GM12878 (cell line): ENCODE data around the gene ABTB1. TPM values are rescaled to one million over a fixed set of nuclear protein-coding genes. Genes with fewer than 3 reads are reported as not detected.

Source experiments
- BACH1 ChIP-seq: fragments of 450-650 bp; IDR thresholded peaks from 2 replicates; pipeline ENCODE4 v1.6.1; 2017; ENCODE audit warnings: mild to moderate bottlenecking, borderline replicate concordance
- CBFB ChIP-seq: IDR thresholded peaks from 2 replicates; pipeline ENCODE4 v1.6.1; 2016; ENCODE audit warnings: antibody characterized with exemption, low read depth
- CREB1 ChIP-seq: IDR thresholded peaks from 2 replicates; pipeline ENCODE4 v1.6.1; 2012; ENCODE audit warnings: low read depth, mild to moderate bottlenecking, inconsistent platforms
- CREM ChIP-seq: IDR thresholded peaks from 2 replicates; pipeline ENCODE4 v1.6.1; 2014; ENCODE audit warnings: antibody characterized with exemption, low read depth
- DPF2 ChIP-seq: fragments of 450-650 bp; IDR thresholded peaks from 2 replicates; pipeline ENCODE4 v1.6.1; 2017; ENCODE audit warnings: mild to moderate bottlenecking
- ETV6 ChIP-seq, 2 experiments: fragments of 450-650 bp in 1 of 2; IDR thresholded peaks in 1 of 2; conservative IDR thresholded peaks in 1 of 2; 2 replicates each; pipeline ENCODE4 v1.6.1; 2014; ENCODE audit warnings: antibody characterized with exemption in 1 of 2, borderline replicate concordance in 1 of 2, low read depth in 1 of 2, mild to moderate bottlenecking in 1 of 2, moderate library complexity in 1 of 2
- KDM1A ChIP-seq: fragments of 200-600 bp; sonication (generic); IDR thresholded peaks from 2 replicates; pipeline ENCODE4 v1.6.1; 2016; ENCODE audit warnings: borderline replicate concordance
- LARP7 ChIP-seq: fragments of 450-650 bp; IDR thresholded peaks from 2 replicates; pipeline ENCODE4 v1.6.1; 2017; ENCODE audit warnings: mild to moderate bottlenecking
- SP1 ChIP-seq: IDR thresholded peaks from one replicate; pipeline ENCODE4 v1.6.1; 2011; ENCODE audit warnings: low read depth, low read length
- SREBF2 ChIP-seq: IDR thresholded peaks from 2 replicates; pipeline ENCODE4 v1.6.1; 2012; ENCODE audit warnings: mild to moderate bottlenecking, low read length
- SUZ12 ChIP-seq: fragments of 200-600 bp; sonication (generic); IDR thresholded peaks from one replicate; pipeline ENCODE4 v1.6.1; 2018; ENCODE audit warnings: antibody characterized with exemption, mild to moderate bottlenecking; ENCODE audit not compliant: unreplicated experiment
- polyA plus RNA-seq, 11 experiments: library from polyadenylated mRNA; depleted of rRNA in 4 of 11; unstranded in 6 of 11; stranded (reverse) in 5 of 11; fragments of >200 nt; fragmentation: Nextera tagmentation in 4 of 11; fragmentation: Illumina TruSeq in 1 of 11; extraction: Ambion mirVana in 4 of 11; extraction: Trizol in 1 of 11; gene quantifications; 1 replicate in 1 of 11; 2 replicates in 10 of 11; pipeline versions ENCODE4 v1.2.1 to v1.2.3, GENCODE V29; 2011 to 2016; ENCODE audit warnings: inconsistent platforms in 2 of 11, missing spikeins in 2 of 11, low read depth in 1 of 11
- total RNA-seq, 4 experiments: library from RNA; depleted of rRNA in 3 of 4; stranded (reverse); fragments of >200 nt in 3 of 4; fragmentation: Illumina TruSeq in 1 of 4; extraction: Trizol in 1 of 4; gene quantifications; 2 replicates each; pipeline versions ENCODE4 v1.2.1 to v1.2.3, GENCODE V29; 2013 to 2021
- TF ChIP-seq, protein P1 (sequence below): fragments of 450-650 bp; formaldehyde crosslinking; IDR thresholded peaks from 2 replicates; pipeline ENCODE4 v1.4.0; 2022; ENCODE audit warnings: mild to moderate bottlenecking, moderate library complexity
- TF ChIP-seq, protein P2 (sequence below): IDR thresholded peaks from 2 replicates; pipeline ENCODE4 v1.6.1; 2012; ENCODE audit warnings: low read depth, low read length, improper control_type of control experiment
- TF ChIP-seq, protein P3 (sequence below): IDR thresholded peaks from 2 replicates; pipeline ENCODE4 v1.6.1; 2011; ENCODE audit warnings: mild to moderate bottlenecking, low read depth, low read length, moderate library complexity; ENCODE audit not compliant: insufficient replicate concordance
- TF ChIP-seq, protein P4 (sequence below): fragments of 450-650 bp; IDR thresholded peaks from 2 replicates; pipeline ENCODE4 v1.6.1; 2018; ENCODE audit warnings: borderline replicate concordance, mild to moderate bottlenecking; ENCODE audit not compliant: partially characterized antibody

The ABTB1 gene
- total and polyA plus RNA-seq, 10 of the 15 experiments (the other 5 are each of a cell fraction or from before 2014, with no cell fraction given) = 0.11 to 10.2 (median 7.1) TPM

DNA sequence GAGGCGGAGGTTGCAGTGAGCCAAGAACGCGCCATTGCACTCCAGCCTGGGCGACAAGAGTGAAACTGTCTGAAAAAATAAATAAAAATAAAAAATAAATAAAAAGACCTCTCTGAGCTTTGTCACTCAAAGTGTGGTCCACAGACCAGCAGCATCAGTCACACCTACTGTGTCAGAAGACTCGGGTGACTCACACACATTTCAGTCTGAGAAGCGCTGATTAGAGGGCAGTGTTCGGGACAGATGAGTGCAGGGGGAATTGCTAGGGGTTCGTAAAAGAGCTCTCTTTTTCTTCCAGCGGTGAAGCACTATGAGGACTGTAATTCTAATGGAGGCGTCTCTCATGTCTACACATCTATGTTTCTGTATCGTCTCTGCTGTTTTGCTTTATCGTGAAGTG lies 38.1 kb upstream of the ABTB1 start (continued):
- TF ChIP-seq, protein P1, sequence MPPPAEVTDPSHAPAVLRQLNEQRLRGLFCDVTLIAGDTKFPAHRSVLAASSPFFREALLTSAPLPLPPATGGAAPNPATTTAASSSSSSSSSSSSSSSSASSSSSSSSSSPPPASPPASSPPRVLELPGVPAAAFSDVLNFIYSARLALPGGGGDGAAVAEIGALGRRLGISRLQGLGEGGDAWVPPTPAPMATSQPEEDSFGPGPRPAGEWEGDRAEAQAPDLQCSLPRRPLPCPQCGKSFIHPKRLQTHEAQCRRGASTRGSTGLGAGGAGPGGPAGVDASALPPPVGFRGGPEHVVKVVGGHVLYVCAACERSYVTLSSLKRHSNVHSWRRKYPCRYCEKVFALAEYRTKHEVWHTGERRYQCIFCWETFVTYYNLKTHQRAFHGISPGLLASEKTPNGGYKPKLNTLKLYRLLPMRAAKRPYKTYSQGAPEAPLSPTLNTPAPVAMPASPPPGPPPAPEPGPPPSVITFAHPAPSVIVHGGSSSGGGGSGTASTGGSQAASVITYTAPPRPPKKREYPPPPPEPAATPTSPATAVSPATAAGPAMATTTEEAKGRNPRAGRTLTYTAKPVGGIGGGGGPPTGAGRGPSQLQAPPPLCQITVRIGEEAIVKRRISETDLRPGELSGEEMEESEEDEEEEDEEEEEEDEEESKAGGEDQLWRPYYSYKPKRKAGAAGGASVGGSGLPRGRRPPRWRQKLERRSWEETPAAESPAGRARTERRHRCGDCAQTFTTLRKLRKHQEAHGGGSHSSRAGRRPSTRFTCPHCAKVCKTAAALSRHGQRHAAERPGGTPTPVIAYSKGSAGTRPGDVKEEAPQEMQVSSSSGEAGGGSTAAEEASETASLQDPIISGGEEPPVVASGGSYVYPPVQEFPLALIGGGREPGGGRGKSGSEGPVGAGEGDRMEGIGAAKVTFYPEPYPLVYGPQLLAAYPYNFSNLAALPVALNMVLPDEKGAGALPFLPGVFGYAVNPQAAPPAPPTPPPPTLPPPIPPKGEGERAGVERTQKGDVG (CRISPR knock-in tag) = no peak
- no peak for TF ChIP-seq CBFB
- no peak for TF ChIP-seq SUZ12
- no peak for TF ChIP-seq CREM
- TF ChIP-seq LARP7 = no peak
- TF ChIP-seq SREBF2 = no peak
- TF ChIP-seq SP1 = no peak
- no peak for TF ChIP-seq ETV6 (conservative IDR thresholded peaks at IDR 0.05 in 1 of 2, IDR thresholded peaks at IDR 0.05 in 1 of 2; ENCODE audit: borderline replicate concordance in 1 of 2, low read depth in 1 of 2)
- no peak for TF ChIP-seq DPF2
- no peak for TF ChIP-seq BACH1
- TF ChIP-seq KDM1A = no peak
- TF ChIP-seq, protein P2, sequence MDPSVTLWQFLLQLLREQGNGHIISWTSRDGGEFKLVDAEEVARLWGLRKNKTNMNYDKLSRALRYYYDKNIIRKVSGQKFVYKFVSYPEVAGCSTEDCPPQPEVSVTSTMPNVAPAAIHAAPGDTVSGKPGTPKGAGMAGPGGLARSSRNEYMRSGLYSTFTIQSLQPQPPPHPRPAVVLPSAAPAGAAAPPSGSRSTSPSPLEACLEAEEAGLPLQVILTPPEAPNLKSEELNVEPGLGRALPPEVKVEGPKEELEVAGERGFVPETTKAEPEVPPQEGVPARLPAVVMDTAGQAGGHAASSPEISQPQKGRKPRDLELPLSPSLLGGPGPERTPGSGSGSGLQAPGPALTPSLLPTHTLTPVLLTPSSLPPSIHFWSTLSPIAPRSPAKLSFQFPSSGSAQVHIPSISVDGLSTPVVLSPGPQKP = no peak
- no peak for TF ChIP-seq CREB1
- TF ChIP-seq, protein P3, sequence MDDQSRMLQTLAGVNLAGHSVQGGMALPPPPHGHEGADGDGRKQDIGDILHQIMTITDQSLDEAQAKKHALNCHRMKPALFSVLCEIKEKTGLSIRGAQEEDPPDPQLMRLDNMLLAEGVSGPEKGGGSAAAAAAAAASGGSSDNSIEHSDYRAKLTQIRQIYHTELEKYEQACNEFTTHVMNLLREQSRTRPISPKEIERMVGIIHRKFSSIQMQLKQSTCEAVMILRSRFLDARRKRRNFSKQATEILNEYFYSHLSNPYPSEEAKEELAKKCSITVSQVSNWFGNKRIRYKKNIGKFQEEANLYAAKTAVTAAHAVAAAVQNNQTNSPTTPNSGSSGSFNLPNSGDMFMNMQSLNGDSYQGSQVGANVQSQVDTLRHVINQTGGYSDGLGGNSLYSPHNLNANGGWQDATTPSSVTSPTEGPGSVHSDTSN = no peak
- TF ChIP-seq, protein P4, sequence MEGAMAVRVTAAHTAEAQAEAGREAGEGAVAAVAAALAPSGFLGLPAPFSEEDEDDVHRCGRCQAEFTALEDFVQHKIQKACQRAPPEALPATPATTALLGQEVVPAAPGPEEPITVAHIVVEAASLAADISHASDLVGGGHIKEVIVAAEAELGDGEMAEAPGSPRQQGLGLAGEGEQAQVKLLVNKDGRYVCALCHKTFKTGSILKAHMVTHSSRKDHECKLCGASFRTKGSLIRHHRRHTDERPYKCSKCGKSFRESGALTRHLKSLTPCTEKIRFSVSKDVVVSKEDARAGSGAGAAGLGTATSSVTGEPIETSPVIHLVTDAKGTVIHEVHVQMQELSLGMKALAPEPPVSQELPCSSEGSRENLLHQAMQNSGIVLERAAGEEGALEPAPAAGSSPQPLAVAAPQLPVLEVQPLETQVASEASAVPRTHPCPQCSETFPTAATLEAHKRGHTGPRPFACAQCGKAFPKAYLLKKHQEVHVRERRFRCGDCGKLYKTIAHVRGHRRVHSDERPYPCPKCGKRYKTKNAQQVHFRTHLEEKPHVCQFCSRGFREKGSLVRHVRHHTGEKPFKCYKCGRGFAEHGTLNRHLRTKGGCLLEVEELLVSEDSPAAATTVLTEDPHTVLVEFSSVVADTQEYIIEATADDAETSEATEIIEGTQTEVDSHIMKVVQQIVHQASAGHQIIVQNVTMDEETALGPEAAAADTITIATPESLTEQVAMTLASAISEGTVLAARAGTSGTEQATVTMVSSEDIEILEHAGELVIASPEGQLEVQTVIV = no peak
